Parathyroid adenoma (tissue), 2 donors: ENCODE results near the gene SLC38A4.

ENCODE experiments used
- H2AFZ ChIP-seq: fragments of 300-600 bp; sonication (generic); one replicate; pipeline ENCODE4 v1.7.0; 2017; ENCODE audit warnings: antibody characterized with exemption, mild to moderate bottlenecking
- H3K27ac ChIP-seq: fragments of 300-600 bp; sonication (generic); one replicate; pipeline ENCODE4 v1.7.0; 2017
- H3K27me3 ChIP-seq: fragments of 300-600 bp; sonication (generic); one replicate; pipeline ENCODE4 v1.7.0; 2017; ENCODE audit warnings: low read length; ENCODE audit not compliant: control insufficient read depth, insufficient read depth
- H3K36me3 ChIP-seq: fragments of 300-600 bp; sonication (generic); one replicate; pipeline ENCODE4 v1.7.0; 2017; ENCODE audit warnings: low read length; ENCODE audit not compliant: control insufficient read depth, insufficient read depth
- H3K4me1 ChIP-seq: fragments of 300-600 bp; sonication (generic); one replicate; pipeline ENCODE4 v1.7.0; 2017; ENCODE audit warnings: control low read depth
- H3K4me2 ChIP-seq: fragments of 300-600 bp; sonication (generic); one replicate; pipeline ENCODE4 v1.7.0; 2017; ENCODE audit warnings: low read length
- H3K4me3 ChIP-seq: fragments of 300-600 bp; sonication (generic); one replicate; pipeline ENCODE4 v1.7.0; 2017; ENCODE audit warnings: low read depth, low read length
- H3K79me2 ChIP-seq: fragments of 300-600 bp; sonication (generic); one replicate; pipeline ENCODE4 v1.7.0; 2017; ENCODE audit warnings: control low read depth
- H3K9ac ChIP-seq: fragments of 300-600 bp; sonication (generic); one replicate; pipeline ENCODE4 v1.7.0; 2017; ENCODE audit warnings: mild to moderate bottlenecking
- H3K9me3 ChIP-seq: fragments of 300-600 bp; sonication (generic); one replicate; pipeline ENCODE4 v1.7.0; 2017; ENCODE audit warnings: low read length; ENCODE audit not compliant: control insufficient read depth
- TF ChIP-seq, protein P1 (sequence below): fragments of 300-600 bp; sonication (generic); IDR thresholded peaks from one replicate; pipeline ENCODE4 v1.7.0; 2017; ENCODE audit warnings: antibody characterized with exemption, mild to moderate bottlenecking
- donor health status: primary hyperparathyroidism.

SLC38A4 gene, protein sequence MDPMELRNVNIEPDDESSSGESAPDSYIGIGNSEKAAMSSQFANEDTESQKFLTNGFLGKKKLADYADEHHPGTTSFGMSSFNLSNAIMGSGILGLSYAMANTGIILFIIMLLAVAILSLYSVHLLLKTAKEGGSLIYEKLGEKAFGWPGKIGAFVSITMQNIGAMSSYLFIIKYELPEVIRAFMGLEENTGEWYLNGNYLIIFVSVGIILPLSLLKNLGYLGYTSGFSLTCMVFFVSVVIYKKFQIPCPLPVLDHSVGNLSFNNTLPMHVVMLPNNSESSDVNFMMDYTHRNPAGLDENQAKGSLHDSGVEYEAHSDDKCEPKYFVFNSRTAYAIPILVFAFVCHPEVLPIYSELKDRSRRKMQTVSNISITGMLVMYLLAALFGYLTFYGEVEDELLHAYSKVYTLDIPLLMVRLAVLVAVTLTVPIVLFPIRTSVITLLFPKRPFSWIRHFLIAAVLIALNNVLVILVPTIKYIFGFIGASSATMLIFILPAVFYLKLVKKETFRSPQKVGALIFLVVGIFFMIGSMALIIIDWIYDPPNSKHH

GRCh38 chr12:46825591-46826414 lies at the start of gene SLC38A4:
SLC38A4 (minus strand) TSS chr12:46825997; CDS start chr12:46793071, 32,926 bp downstream.
- Histone ChIP-seq H3K4me1 (no peaks in the 10 kb centered on the region), H3K27me3 (no peaks in the 10 kb centered on the region), H3K36me3 (no peaks in the 10 kb centered on the region), H3K4me2 (no peak within 1 kb of the TSS), H3K4me3 (no peak within 1 kb of the TSS), H2AFZ (no peak within 1 kb of the TSS), H3K9me3 (no peaks in the 10 kb centered on the region), H3K9ac (no peak within 1 kb of the TSS), H3K27ac (no peak within 1 kb of the TSS), H3K79me2 (no peaks in the 10 kb centered on the region)
- TF ChIP-seq, protein P1, sequence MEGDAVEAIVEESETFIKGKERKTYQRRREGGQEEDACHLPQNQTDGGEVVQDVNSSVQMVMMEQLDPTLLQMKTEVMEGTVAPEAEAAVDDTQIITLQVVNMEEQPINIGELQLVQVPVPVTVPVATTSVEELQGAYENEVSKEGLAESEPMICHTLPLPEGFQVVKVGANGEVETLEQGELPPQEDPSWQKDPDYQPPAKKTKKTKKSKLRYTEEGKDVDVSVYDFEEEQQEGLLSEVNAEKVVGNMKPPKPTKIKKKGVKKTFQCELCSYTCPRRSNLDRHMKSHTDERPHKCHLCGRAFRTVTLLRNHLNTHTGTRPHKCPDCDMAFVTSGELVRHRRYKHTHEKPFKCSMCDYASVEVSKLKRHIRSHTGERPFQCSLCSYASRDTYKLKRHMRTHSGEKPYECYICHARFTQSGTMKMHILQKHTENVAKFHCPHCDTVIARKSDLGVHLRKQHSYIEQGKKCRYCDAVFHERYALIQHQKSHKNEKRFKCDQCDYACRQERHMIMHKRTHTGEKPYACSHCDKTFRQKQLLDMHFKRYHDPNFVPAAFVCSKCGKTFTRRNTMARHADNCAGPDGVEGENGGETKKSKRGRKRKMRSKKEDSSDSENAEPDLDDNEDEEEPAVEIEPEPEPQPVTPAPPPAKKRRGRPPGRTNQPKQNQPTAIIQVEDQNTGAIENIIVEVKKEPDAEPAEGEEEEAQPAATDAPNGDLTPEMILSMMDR: no peak

- Histone ChIP-seq H3K27me3 (no peaks in the 10 kb centered on the region), H2AFZ (no peak overlapping the region), H3K4me3 (no peak overlapping the region), H3K4me2 (no peak overlapping the region), H3K36me3 (no peaks in the 10 kb centered on the region), H3K4me1 (no peaks in the 10 kb centered on the region), H3K79me2 (no peaks in the 10 kb centered on the region), H3K9ac (no peak overlapping the region), H3K27ac (no peak overlapping the region), H3K9me3 (no peaks in the 10 kb centered on the region)
- TF ChIP-seq, protein P1: no peak
Measured at GRCh38 chr12:46875095-46875494, 49.3 kb upstream of the SLC38A4 start.

DNA sequence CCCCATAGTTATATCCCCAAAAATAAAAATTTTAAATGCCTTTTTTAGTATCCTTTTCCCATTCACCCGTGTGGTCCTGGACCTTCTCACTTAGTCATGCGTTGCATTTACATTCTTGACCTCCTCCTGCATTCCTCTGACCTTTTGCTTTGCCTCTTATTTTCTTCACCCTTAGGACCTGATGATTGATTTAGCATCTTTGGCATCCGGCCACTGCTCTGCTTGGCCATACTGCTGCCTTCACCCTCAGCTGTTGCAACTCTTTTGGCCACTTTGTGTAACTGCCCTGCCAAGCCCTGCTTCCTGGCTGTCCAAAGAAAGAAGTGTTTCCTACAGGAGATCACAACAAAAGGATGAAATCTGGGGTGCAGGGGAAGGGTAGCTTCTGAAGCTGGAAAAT lies 48.8 kb upstream of the SLC38A4 start:
- Histone ChIP-seq H2AFZ (no peak overlapping the region), H3K9me3 (no peaks in the 10 kb centered on the region), H3K4me3 (no peak overlapping the region), H3K36me3 (no peaks in the 10 kb centered on the region), H3K27me3 (no peaks in the 10 kb centered on the region), H3K9ac (no peak overlapping the region), H3K27ac (no peak overlapping the region), H3K4me2 (no peak overlapping the region), H3K4me1 (no peaks in the 10 kb centered on the region), H3K79me2 (no peaks in the 10 kb centered on the region)
- TF ChIP-seq, protein P1: no peak

GRCh38 chr12:46872135-46872534 lies 46.3 kb upstream of the SLC38A4 start:
- Histone ChIP-seq H3K36me3 (no peaks in the 10 kb centered on the region), H3K4me2 (no peak overlapping the region), H2AFZ (no peak overlapping the region), H3K27ac (no peak overlapping the region), H3K4me1 (no peaks in the 10 kb centered on the region), H3K9me3 (no peaks in the 10 kb centered on the region), H3K79me2 (no peaks in the 10 kb centered on the region), H3K4me3 (no peak overlapping the region), H3K27me3 (no peaks in the 10 kb centered on the region), H3K9ac (no peak overlapping the region)
- TF ChIP-seq, protein P1: no peak
